Measurements from ENCODE around the gene FBXO22.

- TF ChIP-seq POLR2A (IDR thresholded peaks at IDR 0.05; ENCODE audit: extremely low read depth, insufficient read length) (no peak), CTCF (IDR thresholded peaks at IDR 0.05; ENCODE audit: low read depth, low read length) (no peak), MAX (IDR thresholded peaks at IDR 0.05; ENCODE audit: low read depth, low read length) (no peak), MYC (IDR thresholded peaks at IDR 0.05; ENCODE audit: low read depth, low read length) (no peak)
Observed at GRCh38 chr15:75952525-75952924, 48.8 kb downstream of the FBXO22 start.

All from NB4 (cell line).